Stimulated activated CD8-positive, alpha-beta memory T cell treated with anti-CD3 and anti-CD28 coated beads, Interleukin-12 subunit alpha, Interleukin-12 subunit beta, amount 100 ng/mL, for 1 hour (primary cell): ENCODE results near the gene THOC3.
"Not testable (repeated sequence)": the region's sequence is repeated elsewhere in the genome, so short reads cannot be mapped to it uniquely, and the experiment has no call there.

Experiments
- DNase-seq: peaks from one replicate; pipeline ENCODE4 v3.0.0-alpha.2; 2020; ENCODE audit warnings: low read depth

THOC3 gene

DNA sequence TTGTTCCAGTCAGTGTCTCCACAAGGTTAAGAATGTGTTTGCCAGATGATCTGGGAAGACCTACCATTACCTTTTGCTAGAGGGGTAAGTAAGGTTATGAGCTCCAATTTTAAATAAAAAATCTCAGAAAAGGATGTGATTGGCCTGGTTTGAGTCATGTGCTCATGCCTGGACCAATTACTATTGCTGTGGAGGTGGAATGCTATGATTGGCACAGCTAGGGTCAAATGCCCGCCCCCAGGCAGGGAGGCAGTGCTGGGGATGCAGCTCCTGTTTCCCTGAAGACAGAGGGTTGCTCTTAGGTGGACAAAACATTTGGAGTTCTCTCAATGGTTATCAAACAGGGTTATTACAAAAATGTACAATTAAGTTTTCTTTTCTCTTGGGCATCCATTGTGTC lies 29.6 kb downstream of the THOC3 start:
- DNase-seq = not testable (repeated sequence)

DNA sequence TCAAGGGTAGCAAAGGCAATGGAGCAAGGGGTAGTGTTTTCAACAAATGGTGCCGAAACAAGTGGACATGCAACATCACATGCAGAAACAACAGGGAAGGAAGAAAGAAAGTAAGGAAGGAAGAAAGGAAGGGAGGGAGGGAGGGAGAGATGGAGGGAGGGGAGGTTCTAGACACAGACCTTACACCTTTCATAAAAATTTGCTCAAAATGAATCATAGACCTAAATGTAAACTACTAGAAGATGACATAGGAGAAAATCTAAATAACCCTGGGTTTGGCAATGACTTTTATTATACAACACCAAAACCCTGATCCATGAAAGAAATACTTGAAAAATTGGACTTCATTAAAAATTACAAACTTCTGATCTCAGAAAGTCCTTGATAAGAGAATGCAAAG lies 39.4 kb downstream of the THOC3 start:
- DNase-seq = not testable (repeated sequence)

- not testable (repeated sequence) for DNase-seq
These were observed 43.0 kb downstream of the THOC3 start for GRCh38 chr5:175925106-175925505.

DNA sequence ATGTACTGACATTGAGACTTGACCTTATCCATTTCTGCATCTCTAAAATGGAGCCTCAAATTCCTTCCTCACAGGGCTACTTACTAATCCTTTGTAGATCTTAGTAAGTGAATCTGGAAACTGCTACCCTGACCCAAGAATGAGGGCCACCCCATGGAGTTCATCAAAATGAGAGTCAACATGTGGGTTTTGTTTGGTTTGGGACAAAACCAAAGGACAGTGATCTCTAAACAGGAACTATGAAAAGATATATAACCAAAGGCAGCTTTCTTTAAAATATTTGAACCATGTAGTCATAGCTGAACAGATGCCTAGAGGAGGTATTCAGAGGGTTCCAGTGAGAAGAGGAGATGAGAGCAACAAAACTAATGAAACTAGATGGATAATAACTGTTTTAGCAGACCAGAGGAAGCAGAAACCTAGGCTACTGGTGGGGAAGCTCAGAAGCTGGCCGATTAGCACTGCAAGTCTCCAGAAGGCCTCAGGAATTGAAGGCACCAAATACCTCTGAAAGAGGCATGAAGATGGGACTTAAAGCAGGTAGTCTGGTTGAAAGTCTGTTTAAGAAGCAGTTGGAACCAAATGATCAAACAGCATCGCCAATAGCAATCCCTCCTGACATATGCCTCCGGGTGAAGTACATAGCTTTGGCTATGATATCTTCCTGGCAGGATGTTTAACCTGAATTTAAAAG lies 45.8 kb downstream of the THOC3 start:
- no peak for DNase-seq

DNA sequence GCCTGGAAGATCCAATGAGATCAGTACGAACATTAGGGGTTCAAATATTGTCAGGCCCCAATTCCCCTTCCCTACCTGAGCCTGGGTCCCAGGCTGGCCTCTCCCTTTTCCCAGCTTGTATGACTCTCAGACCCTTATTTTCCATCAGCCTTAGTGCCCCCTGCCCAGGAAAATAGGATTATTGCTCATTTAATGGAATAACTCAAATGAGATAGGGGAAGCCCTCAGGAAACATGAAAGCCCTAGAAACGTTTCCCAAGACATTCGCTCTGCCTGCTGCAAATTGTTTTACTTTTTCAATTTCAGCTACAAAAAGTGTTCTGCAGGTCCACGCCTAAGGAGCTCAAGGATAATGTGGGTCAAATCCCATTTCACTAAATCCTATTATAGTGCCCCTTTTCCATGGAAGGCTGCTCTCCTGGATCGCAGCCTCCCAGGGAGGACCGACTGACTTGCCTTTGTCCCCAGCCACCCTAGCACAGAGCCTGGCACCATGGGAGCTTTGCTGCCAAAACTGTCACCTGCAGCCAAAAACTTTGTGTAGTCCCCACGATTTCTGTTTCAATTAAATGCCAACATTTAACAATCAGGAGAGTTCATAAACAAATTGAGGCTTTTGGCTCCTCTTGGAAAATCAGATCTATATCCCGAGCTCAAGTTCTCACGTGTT lies 46.9 kb downstream of the THOC3 start:
- DNase-seq = no peak

DNA sequence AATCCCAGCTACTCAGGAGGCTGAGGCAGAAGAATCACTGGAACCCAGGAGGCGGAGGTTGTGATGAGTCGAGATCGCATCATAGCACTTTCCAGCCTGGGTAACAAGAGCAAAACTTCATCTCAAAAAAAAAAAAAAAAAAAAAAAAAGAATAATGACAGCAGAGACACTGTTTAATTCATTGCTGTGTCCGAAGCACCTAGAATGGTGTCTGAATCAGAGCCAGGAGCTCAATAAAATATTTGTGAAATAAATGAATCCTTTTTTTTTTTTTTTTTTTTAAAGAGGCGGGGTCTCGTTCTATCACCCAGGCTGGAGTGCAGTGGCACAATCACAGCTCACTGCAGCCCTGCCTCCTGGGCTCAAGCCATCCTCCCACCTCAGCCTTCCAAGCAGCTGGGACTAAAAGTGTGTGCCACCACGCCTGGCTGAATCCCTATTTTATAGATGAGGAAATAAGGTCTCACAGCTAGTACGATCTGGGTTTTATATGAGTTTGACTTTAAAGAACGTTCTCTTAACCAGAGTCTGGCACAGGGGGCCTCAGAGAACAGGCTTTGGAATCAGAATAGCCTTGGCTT lies 47.8 kb downstream of the THOC3 start:
- no peak for DNase-seq

DNA sequence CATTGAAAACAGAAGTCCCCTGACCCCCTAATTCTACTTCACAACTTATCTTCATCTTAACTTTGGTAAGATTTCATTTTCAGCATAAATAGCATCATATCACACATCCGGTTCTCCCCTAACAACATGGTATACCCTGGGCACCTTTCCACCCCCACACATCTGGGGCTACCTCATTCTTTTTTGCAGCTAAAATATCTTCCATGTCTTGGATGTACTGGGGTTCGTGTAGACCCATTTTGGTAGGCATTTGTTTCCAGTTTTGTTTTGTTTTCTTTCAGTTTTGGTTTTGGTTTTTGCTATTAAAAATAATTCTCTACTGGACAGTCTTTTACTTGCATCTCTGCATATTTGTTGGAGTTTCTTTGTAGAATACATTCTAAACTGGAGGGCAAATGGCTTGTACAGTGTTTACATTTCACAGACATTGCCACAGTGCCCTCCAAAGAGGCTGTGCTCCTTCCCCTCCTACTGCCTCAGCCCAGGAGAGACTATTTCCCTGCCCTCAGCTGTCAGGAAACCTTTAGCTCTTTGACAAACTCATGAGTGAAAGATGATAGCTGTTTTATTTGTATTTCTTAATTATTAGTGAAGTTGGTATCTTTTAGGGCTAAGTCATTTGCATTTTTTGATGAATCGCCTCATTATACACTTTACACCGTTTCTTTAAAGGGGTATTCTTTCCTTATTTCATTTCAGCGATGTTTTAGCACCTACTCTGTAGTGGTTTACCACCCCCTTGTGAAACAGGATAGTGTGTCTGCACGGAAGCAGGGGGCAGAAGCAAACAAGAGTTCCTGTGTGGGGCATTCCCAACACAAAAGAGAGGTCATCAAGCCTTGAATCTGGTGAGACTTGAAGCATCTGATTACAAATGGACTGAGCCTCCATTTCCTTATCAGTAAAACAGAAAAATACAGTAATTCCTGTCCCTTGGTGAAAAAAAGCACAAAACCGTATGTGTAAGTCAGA lies 52.8 kb downstream of the THOC3 start:
- DNase-seq = not testable (repeated sequence)

DNA sequence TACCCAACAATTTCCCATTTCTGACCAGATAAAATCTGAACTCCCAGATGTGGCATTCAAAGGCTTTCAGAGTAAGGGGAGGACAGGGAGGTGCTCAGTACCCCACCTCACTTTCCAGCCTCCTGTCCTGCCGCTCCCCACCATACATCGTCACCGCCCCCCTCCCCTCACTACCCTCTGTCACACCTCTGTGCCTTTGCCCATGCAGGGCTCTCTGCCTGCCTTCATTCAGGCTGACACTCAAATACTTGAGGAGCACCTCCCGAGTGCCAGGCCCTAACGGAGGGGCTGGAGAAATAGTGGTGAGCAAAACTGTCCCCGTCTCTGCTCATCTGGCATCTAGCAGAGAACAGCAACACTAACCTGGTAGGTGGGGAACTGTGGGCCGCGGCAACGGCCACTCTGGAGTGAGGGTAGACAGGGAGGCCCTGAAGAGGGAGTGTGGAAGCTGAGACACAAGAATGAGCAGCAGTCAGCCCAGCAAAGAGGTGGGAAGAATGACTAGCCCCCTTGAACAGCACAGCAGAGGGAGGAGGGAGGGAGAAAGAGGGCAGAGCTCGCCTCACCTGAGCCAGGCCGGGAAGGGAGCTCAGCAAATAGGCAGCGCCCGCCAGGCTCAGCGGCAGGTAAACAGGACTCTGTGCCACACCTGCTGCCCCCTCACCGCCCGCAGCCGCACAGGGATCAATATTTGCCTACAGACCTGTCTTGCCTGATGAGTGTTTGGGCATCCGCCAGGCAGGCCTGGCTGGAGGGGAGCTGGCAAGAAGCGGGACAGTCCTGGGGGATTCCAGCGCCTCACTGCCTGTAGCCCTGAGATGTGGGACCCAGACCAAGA lies 54.1 kb downstream of the THOC3 start:
- not testable (repeated sequence) for DNase-seq

- DNase-seq = not testable (repeated sequence)
These were observed 58.0 kb downstream of the THOC3 start for GRCh38 chr5:175910072-175910471.
